NCI-H2196 (cell line): ENCODE data around the gene MATN1.

ENCODE experiments used
- DNase-seq: peaks from one replicate; lab custom pipeline; 2025; ENCODE audit not compliant: unreplicated experiment; lab: John Stamatoyannopoulos, UW

The MATN1 gene

DNA sequence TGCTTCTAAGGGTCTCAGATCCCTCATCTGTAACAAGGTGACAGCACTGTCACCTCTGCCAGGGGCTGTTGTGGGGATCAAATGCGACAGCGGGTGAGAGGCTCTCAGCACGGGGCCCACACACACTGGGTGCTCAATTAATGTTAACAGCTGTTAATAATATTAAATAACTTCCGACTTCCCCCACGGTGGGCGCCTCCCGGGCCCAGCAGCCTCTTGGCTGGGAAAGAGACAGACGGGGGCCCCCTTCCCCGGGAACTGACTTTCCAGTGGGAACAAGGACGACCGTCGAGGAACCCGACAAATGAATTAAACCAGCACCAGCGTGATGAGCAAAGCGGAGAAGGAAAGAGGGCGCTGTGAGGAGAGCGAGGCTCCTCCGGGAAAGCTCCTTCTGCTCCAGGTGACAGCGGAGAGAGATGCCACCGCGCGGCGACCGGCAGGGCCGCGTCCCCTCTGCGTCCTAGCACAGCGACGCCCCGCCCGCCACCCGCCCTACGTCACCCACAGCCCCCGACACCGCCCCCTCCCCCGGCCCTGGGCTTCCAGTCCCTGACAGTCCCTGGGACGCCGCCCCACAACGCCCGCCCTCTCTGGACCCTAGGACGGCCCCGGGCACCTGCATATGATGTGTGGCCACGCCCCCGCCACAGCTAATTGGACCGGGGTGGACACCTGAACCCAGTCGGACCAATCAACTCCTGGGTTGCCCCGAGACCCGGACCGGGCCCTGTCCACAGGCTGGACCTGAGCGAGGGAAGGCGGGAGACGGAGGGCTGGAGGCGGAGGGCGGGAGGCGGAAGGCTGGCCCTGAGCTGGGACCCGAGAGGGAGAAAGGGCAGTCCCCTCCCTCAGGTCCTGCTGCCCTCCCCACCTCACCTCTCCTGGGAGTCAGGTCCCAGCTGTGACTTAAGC lies 38.2 kb downstream of the MATN1 start:
- no peak for DNase-seq

GRCh38 chr1:30684259-30684658 lies 39.1 kb downstream of the MATN1 start:
- no peak for DNase-seq

DNA sequence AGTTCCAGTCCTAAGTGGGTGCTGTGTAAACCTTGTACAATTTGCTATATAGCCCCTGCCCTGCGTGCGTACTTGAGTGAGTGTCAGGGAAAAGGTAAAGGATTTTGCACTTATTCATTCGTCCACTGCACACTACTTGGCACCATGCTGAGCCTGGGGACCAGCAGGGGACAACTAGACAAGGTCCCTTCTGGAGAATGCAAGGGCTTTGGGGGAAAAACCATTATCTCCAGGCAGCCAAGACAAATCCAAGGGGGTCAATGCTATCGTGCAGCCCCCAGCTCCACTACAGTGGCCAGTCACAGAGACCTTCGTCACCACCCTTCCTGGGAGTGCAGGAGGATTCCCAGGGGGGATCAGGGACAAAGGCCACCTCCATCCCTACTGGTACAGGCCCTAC lies 39.7 kb downstream of the MATN1 start:
- no peak for DNase-seq

DNA sequence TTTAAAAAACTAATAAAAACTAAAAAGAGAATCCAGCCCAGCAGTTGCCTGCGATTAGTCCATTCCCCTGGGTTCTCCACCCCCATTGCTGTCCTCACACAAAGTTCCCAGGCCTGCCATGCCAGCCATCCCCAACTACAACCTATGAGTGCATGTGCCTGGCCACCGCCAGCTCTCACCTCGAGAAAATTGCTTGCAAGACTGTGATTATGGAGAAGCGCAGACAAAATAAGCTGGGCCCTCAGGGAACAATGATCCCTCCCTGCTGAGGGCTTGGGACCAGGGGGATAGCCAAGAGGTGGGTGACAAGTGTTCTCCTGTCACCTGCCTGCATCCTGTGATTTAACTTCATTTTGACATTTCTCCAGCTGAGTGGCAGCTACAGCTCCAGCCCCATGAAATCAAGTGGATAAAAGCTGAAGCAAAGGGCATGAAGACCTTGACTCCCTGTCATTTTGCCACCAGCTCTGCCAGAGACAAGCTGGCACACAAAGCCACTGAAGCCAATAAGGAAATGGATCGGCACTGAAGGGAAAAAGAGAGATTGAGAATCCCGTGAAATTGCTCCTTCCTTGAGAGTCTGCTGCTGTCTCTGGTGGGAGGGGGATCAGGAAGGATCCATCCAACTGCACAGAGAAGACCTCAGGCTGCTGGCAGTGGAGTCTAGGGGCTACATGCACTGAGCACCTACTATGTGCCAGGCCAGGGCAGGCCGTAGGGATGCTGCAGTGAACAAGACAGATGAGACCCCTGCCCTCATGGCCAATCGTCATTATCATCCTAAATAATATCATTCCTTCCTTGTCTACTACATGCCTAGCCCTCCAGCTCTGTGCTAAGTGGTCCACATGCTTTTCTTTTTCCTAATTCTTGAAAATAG lies 40.7 kb downstream of the MATN1 start:
- no peak for DNase-seq

DNA sequence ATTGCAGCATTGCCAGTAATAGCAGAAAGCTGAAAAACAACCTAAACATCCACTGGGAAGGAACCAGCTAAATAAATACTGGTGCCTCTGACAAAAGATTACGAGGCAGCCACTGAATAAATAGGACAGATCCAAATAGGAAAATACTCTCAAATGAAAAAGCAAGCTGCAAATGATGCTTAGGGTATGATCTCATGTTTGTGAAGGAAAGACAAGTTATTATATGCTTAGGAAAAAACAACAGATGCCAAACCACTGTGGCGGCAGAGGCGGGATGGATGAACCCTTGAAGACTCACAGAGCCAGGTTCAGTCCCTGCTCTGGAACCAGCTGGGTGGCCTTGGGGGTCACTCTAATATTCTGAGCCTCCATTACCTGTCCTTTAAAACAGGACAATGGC lies 41.6 kb downstream of the MATN1 start:
- DNase-seq = no peak

- DNase-seq = no peak
These were observed 42.5 kb downstream of the MATN1 start for GRCh38 chr1:30680879-30681278.

DNA sequence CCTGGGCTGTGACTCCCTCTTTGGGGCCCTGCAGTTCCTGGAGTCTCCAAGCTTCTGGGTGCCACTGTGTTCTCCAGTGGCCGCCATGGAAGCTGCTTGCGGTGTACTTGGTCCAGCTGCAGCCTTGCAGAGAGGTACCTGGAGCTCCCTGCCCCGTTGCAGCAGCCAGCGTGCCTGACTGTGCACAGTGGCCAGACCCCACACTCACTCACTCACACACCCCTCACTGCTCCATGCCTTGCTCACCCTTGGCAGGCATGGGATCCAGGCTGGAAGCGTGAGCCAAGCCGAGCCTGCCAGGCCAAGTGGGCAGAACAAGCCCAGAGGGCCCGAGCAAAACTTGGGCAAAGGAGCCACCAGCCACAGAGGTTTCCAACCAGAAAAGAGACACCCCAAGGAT lies 43.0 kb downstream of the MATN1 start:
- DNase-seq = no peak

DNA sequence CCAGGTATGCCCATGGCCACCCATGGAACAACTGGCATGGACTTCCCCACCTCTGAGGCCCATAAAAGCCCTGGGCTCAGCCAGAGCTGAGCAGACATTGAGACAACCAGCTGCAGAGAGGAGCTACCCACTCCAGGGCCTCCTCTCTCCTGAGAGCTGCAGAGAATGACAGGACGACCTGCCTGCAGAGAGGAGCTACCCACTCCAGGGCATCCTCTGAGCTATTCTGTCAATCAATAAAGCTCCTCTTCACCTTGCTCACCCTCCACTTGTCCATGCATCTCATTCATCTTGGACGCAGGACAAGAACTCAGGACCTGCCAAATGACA lies 43.4 kb downstream of the MATN1 start:
- no peak for DNase-seq

DNA sequence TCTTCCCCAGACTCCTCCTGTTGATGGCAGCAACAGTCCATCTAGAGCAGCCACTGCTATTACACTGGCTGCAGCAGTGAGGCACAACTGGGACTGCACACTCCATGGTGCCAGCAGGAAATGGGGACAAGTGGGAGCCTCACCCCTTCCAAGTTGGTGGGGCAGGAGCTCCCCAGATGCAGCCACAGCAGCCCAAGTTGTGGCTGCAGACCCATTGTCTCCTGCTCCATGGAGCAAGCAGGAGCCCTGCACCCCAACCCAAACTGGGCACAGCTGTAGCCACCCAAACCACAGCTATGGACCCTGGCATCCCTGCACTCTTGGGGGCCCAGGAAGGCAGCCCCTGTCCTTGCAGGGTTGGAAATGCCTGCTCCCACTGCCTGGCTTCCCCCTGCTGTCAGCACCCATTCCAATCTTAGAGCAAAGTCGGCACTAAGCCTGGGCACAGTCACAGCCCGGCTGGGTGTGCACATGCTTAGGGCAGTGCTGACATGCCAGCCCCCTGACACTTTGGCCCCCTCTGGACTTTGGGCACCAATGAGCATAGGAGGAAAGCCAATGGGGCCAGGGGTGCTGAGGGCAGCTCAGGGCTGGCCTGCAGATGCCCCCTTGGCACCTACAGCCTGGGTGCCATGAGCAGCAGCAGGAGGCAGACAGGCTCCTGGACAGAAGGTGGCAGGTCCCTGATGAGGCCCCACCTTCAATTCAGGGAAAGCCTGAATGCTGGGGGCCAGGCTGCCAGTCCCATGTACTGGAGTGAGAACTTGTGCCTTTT lies 44.0 kb downstream of the MATN1 start:
- no peak for DNase-seq

DNA sequence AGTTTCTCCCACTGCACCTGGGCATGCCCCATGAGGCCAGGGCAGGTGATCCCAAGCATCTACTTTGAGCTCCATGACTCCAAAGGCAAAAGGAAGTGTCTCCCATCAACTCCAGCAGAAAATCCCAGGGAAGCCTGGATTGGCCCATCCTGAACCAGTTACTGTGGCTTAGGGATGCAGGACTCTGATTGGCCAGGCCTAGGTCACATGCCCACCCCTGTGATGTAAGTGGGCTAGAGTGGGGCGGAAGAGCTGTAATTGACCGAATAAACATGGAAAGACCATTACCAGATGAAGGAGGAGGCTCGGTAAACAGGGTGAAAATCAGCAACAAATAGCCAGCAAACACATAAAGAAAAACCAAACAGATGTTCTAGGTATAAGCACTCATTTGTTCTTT lies 45.2 kb downstream of the MATN1 start:
- no peak for DNase-seq

- no peak for DNase-seq
These were observed 45.9 kb downstream of the MATN1 start for GRCh38 chr1:30677471-30677870.

DNA sequence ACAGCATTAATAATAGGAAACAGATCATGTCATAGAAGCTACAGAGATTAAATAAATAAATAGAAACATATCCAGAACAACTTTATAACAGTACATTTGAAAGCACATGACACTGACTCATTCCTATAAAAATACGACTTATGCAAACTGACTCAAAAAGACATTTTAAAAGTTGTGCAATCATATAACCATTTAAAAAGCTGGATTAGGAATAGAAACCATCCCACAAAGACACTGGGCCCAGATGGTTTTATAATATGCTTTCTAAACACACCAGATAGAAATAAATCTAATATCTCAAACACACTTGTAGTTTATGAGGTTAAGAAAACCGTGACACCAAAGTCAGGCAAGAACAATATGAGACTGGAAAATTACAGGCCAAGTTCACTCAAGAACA lies 47.6 kb downstream of the MATN1 start:
- DNase-seq = no peak

DNA sequence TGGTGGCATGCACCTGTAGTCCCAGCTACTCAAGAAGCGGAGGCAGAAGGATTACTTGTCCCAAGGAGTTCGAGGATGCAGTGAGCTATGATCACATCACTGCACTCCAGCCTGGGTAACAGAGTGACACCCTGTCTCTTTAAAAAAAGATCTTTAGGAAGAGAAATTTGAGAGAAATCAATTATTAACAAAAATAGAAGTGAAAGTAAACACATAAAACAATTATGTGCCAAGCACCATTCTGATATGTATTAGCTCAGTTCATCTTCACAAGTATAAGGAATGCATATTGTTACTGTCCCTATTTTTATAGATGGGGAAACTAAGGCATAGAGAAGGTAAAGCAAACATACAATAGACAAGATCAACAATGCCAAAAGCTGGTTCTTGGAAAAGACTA lies 48.1 kb downstream of the MATN1 start:
- DNase-seq = no peak

DNA sequence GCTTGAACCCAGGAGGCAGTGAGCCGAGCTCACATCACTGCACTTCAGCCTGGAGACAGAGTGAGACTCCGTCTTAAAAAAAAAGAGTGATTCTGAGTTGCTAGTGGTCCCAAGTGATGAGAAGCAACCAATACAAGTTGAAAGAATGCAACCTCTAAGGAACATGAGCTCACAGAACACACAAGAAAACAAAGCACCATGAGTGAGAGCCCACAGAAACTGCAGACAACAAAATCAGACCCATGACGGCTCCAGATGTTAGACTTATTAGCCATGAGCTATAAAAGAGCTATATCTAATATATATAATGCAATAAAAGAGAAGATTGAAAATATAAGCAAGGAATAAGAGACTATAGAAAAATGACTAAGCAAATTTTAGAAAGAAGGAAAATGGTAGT lies 50.0 kb downstream of the MATN1 start:
- no peak for DNase-seq

DNA sequence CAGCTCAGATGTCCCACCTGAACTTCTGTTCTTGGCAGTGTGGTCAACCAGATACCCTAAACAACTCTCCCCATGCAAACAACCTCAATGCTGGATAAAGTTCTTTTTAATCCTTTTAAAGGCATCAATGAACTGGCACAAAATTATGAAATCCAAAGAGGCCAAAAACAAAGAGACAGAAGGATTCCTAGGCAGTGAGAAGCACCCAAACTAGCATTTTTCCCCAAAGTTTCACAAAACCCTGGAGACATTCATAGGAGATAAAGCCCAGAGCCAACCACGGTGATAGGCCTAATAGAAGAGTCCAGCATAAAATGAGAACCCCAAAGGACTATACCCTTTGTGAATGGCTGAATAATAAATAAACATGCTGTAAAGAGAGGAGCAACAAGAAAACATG lies 50.7 kb downstream of the MATN1 start:
- DNase-seq = no peak

GRCh38 chr1:30670240-30671060 lies 52.9 kb downstream of the MATN1 start:
- no peak for DNase-seq

DNA sequence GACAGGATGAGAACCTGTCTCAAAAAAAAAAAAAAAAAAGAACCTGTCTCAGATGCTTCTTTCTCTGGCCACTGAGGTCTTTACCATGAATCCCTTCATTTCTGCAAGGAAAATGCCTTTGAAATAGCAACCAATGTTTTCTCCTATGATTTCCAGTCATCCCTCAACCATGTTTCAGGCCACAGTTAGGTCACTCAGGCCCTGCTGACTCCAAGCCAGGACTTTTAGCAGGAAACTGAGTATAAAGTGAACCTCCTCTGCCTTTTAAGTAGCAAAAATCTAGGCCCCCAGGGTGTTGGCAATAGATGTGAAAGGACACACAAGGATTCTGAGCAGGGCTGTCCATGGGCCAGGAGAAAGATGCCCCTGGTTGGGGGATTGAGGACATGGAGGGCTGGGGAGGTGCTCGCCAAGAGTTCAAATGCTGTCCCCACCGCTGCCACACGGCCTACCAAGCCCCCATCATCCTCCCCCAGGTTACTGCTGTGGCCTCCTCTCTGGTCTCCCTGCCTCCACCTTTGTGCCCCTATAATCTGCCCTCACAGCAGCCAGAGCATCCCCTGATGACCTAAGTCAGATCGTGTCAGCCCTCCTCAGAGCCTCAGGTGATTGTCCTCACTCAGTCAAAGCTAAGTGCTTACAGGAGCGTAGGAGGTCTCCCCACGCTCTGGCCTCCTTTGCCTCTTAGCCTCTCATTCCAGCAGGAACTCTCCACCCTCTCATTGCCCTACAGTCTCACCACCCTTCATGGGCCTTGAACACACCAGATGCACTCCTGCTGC lies 54.6 kb downstream of the MATN1 start:
- DNase-seq = no peak

GRCh38 chr1:30668024-30668423 lies 55.4 kb downstream of the MATN1 start:
- no peak for DNase-seq

- DNase-seq = no peak
These were observed 56.6 kb downstream of the MATN1 start for GRCh38 chr1:30666756-30667273.
